Thoracic aorta (tissue), 2 donors: Measurements from ENCODE around the gene KCTD7. TPM values are rescaled to one million over a fixed set of nuclear protein-coding genes. Genes with fewer than 3 reads are reported as not detected.
"Not testable (repeated sequence)": the region's sequence is repeated elsewhere in the genome, so short reads cannot be mapped to it uniquely, and the experiment has no call there.

Source experiments
- ATAC-seq: fragments of 150-250 bp; one replicate; pipeline ENCODE4 v1.8.0; 2017; ENCODE audit warnings: low read depth; ENCODE audit not compliant: insufficient number of reproducible peaks, low FRiP score
- DNase-seq: peaks from one replicate; pipeline ENCODE4 v3.0.0-alpha.2; 2020; ENCODE audit warnings: low spot score
- H3K27ac ChIP-seq, 2 donors: fragments of 200-600 bp; sonication (generic); 1 replicate in 1 of 2; 2 replicates in 1 of 2; pipeline ENCODE4 v1.5.1; 2016; ENCODE audit warnings: mild to moderate bottlenecking in 2 of 2, moderate library complexity in 2 of 2
- H3K27me3 ChIP-seq: fragments of 200-600 bp; sonication (generic); replicated peaks from 2 replicates; pipeline ENCODE4 v1.6.0; 2016; ENCODE audit warnings: mild to moderate bottlenecking; ENCODE audit not compliant: insufficient read depth
- H3K36me3 ChIP-seq: fragments of 200-600 bp; sonication (generic); one replicate; pipeline ENCODE4 v1.5.1; 2016
- H3K4me1 ChIP-seq, 2 donors: fragments of 200-600 bp; sonication (generic); 1 replicate in 1 of 2; 2 replicates in 1 of 2; pipeline versions ENCODE4 v1.5.1 to v1.6.0; 2016; ENCODE audit warnings: low read depth in 2 of 2, mild to moderate bottlenecking in 1 of 2; ENCODE audit not compliant: control insufficient read depth in 1 of 2
- H3K4me3 ChIP-seq: fragments of 200-600 bp; sonication (generic); 2 replicates; pipeline ENCODE4 v1.5.1; 2016; ENCODE audit warnings: mild to moderate bottlenecking
- H3K9me3 ChIP-seq: fragments of 200-600 bp; sonication (generic); 2 replicates; pipeline ENCODE4 v1.5.1; 2016
- CTCF ChIP-seq: fragments of 200-600 bp; sonication (generic); IDR thresholded peaks from one replicate; pipeline ENCODE4 v1.5.1; 2019; ENCODE audit warnings: antibody characterized with exemption
- total RNA-seq, 2 donors: library from RNA; depleted of rRNA; stranded (reverse); fragments of >200 nt; gene quantifications; one replicate each; pipeline versions ENCODE4 v1.1.0 to v1.2.3, GENCODE V29; 2016

The KCTD7 gene
- total RNA-seq, 2 donors from 2014 or later, result 24.5 to 31.0 TPM

GRCh38 chr7:66631471-66631870 lies 2.8 kb downstream of the KCTD7 start:
- TF ChIP-seq CTCF, result no peak
- Histone ChIP-seq H3K4me1 (peaks cover 8 to 16% of the 10 kb centered on the region in 2 donors), H3K4me3 (no peak overlapping the region), H3K27me3 (no peaks in the 10 kb centered on the region), H3K36me3 (no peaks in the 10 kb centered on the region), H3K9me3 (no peaks in the 10 kb centered on the region), H3K27ac (no peak overlapping the region)
- ATAC-seq (no peak), DNase-seq (no peak)

- no peak for ATAC-seq
- H3K27ac ChIP-seq, result no peak overlapping the region
- no peaks in the 10 kb centered on the region for H3K27me3 ChIP-seq
- no peaks in the 10 kb centered on the region for H3K9me3 ChIP-seq
- no peak overlapping the region for H3K4me3 ChIP-seq
- peaks cover 19% of the 10 kb centered on the region for H3K36me3 ChIP-seq
- no peak for DNase-seq
- H3K4me1 ChIP-seq, result peaks cover 3 to 8% of the 10 kb centered on the region in 2 donors
- TF ChIP-seq CTCF, result no peak
These were observed 6.1 kb downstream of the KCTD7 start for GRCh38 chr7:66634816-66635215.

GRCh38 chr7:66635322-66635981 lies 6.8 kb downstream of the KCTD7 start:
- H3K36me3 ChIP-seq, result peaks cover 25% of the 10 kb centered on the region
- not testable (repeated sequence) for H3K9me3 ChIP-seq, H3K27ac ChIP-seq, H3K27me3 ChIP-seq, H3K4me3 ChIP-seq, H3K4me1 ChIP-seq, ATAC-seq, DNase-seq

GRCh38 chr7:66635982-66636546 lies 7.4 kb downstream of the KCTD7 start:
- H3K9me3 ChIP-seq, H3K4me1 ChIP-seq, H3K4me3 ChIP-seq, ATAC-seq, H3K27me3 ChIP-seq, H3K27ac ChIP-seq, DNase-seq: not testable (repeated sequence)
- peaks cover 25% of the 10 kb centered on the region for H3K36me3 ChIP-seq

- H3K4me3 ChIP-seq, result no peak overlapping the region
- no peak overlapping the region for H3K27ac ChIP-seq
- H3K9me3 ChIP-seq, result no peaks in the 10 kb centered on the region
- ATAC-seq, result no peak
- no peaks in the 10 kb centered on the region for H3K4me1 ChIP-seq
- DNase-seq, result no peak
- H3K36me3 ChIP-seq, result peaks cover 30% of the 10 kb centered on the region
- no peak for TF ChIP-seq CTCF
- H3K27me3 ChIP-seq, result no peaks in the 10 kb centered on the region
These were observed 9.8 kb downstream of the KCTD7 start for GRCh38 chr7:66638309-66639099.

- no peak for ATAC-seq
- Histone ChIP-seq H3K9me3 (no peaks in the 10 kb centered on the region), H3K27me3 (no peaks in the 10 kb centered on the region), H3K27ac (no peak overlapping the region), H3K4me1 (no peaks in the 10 kb centered on the region), H3K36me3 (peaks cover 43% of the 10 kb centered on the region), H3K4me3 (no peak overlapping the region)
- DNase-seq, result no peak
- no peak for TF ChIP-seq CTCF
These were observed 11.1 kb downstream of the KCTD7 start for GRCh38 chr7:66639773-66640172.
